Activated naive CD8-positive, alpha-beta T cell treated with anti-CD3 and anti-CD28 coated beads, Interleukin-2, amount 50 U/mL, for 24 hours (primary cell): Measurements from ENCODE around the gene SIPA1L3.
"Not testable (repeated sequence)": the region's sequence is repeated elsewhere in the genome, so short reads cannot be mapped to it uniquely, and the experiment has no call there.

Experiments
- ATAC-seq: fragments of 150-1000 bp; cut with Tn5 transposase; one replicate; pipeline ENCODE4 v1.10.0; 2021
- DNase-seq: peaks from one replicate; pipeline ENCODE4 v3.0.0; 2021
- H3K27ac Mint-ChIP-seq: one replicate; pipeline ENCODE4 v1.8.0; 2021; ENCODE audit warnings: mild to moderate bottlenecking, mixed read lengths
- H3K27me3 Mint-ChIP-seq: one replicate; pipeline ENCODE4 v1.8.0; 2021; ENCODE audit warnings: mixed read lengths
- H3K36me3 Mint-ChIP-seq: one replicate; pipeline ENCODE4 v1.8.0; 2021; ENCODE audit warnings: low read depth, mixed read lengths
- H3K4me1 Mint-ChIP-seq: one replicate; pipeline ENCODE4 v1.8.0; 2021; ENCODE audit warnings: mixed read lengths
- H3K4me3 Mint-ChIP-seq: one replicate; pipeline ENCODE4 v1.8.0; 2021; ENCODE audit warnings: mild to moderate bottlenecking, moderate library complexity, mixed read lengths
- H3K9me3 Mint-ChIP-seq: one replicate; pipeline ENCODE4 v1.8.0; 2021; ENCODE audit warnings: mixed read lengths

SIPA1L3 gene, protein sequence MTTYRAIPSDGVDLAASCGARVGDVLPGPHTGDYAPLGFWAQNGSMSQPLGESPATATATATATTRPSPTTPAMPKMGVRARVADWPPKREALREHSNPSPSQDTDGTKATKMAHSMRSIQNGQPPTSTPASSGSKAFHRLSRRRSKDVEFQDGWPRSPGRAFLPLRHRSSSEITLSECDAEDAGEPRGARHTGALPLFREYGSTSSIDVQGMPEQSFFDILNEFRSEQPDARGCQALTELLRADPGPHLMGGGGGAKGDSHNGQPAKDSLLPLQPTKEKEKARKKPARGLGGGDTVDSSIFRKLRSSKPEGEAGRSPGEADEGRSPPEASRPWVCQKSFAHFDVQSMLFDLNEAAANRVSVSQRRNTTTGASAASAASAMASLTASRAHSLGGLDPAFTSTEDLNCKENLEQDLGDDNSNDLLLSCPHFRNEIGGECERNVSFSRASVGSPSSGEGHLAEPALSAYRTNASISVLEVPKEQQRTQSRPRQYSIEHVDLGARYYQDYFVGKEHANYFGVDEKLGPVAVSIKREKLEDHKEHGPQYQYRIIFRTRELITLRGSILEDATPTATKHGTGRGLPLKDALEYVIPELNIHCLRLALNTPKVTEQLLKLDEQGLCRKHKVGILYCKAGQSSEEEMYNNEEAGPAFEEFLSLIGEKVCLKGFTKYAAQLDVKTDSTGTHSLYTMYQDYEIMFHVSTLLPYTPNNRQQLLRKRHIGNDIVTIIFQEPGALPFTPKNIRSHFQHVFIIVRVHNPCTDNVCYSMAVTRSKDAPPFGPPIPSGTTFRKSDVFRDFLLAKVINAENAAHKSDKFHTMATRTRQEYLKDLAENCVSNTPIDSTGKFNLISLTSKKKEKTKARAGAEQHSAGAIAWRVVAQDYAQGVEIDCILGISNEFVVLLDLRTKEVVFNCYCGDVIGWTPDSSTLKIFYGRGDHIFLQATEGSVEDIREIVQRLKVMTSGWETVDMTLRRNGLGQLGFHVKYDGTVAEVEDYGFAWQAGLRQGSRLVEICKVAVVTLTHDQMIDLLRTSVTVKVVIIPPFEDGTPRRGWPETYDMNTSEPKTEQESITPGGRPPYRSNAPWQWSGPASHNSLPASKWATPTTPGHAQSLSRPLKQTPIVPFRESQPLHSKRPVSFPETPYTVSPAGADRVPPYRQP (N-terminal part only)

DNA sequence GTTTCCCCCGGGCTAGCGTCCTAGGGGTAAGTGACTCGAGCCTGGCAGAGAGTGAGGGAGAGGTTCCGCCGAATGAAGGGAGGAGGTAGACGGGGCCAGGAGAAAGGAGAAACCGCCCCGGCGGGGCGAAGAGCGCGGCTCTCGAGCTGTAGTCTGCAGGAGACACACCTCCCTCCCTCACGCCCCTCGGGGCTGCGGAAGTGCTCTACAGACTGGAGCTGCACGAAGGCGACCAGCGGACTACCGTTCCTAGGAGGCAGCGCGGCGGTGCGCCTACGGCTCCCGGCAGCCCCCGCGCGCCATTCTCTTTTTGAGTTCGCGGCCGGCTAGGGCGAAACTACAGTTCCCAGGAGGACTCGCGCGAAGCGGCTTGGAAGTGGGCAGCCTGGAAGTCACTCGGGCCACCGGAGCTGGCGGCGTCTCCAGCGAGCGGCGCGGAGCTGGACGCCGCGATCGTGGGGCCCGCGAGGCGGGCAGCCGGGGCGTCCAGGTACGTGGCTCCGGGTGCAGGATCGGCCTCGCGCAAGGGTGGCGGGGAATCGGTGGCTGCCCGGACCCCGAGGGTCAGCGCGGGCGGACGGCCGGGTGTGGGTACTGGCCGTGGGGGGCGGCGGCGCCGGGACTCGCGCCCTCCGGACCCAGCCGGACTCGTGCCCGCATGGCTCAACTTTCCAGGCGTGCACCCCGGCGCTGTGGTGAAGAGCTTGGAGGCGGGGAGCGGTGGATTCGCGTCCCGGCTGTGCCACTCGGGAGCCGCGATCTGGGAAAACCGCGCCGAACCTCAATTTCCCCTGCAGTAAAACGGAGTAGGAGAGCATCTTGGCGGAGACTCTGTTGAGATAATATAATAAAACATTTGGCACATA is at the start of gene SIPA1L3:
TSS of gene SIPA1L3 (plus strand) at position 340 of the 866 bp plus-strand sequence. CDS start 174,358 bp downstream, outside the sequence.
- peak within 1 kb of the TSS; percentile 84 for H3K4me3 Mint-ChIP-seq
- peaks cover 30% of the 10 kb centered on the region for H3K4me1 Mint-ChIP-seq
- peak; percentile 90 for DNase-seq
- no peaks in the 10 kb centered on the region for H3K27me3 Mint-ChIP-seq
- no peaks in the 10 kb centered on the region for H3K36me3 Mint-ChIP-seq
- ATAC-seq, result peak; percentile 98
- peak within 1 kb of the TSS; percentile 83 for H3K27ac Mint-ChIP-seq
- H3K9me3 Mint-ChIP-seq, result no peaks in the 10 kb centered on the region

DNA sequence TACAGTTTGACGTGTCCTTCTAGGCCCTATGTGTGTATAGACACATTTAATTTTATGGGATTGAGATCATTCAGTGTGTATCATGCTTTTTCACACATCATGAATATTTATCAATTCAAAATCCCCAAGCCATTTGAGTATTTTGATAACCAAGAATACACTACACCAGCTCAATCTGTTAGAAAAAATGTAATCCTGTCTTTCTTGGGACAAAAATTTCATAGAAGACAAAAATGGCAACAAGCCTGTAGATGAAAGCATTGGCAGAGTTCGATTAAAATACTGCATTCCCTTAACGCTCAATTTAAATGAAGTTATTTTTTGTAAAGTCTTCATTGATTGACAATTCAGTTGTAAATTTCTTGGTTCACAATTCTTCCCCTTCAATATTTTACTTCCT is 42.5 kb upstream of the SIPA1L3 start:
- H3K36me3 Mint-ChIP-seq, result no peaks in the 10 kb centered on the region
- H3K27ac Mint-ChIP-seq, result no peak overlapping the region
- H3K4me1 Mint-ChIP-seq, result no peaks in the 10 kb centered on the region
- no peak overlapping the region for H3K4me3 Mint-ChIP-seq
- DNase-seq, result no peak
- H3K9me3 Mint-ChIP-seq, result no peaks in the 10 kb centered on the region
- ATAC-seq, result no peak
- H3K27me3 Mint-ChIP-seq, result peaks cover 2% of the 10 kb centered on the region

DNA sequence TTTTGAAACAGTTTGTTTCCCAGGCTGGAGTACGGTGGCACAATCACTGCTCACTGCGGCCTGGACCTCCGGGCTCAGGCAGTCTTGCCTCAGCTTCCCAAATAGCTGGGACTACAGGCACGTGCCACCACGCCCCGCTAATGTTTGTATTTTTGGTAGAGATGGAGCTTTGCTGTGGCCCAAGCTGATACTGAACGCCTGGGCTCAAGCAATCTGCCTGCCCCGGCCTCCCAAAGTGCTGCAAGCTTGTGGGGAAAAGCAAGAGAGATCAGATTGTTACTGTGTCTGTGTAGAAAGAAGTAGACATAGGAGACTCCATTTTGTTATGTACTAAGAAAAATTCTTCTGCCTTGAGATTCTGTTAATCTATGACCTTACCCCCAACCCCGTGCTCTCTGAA is 41.1 kb upstream of the SIPA1L3 start:
- H3K36me3 Mint-ChIP-seq, DNase-seq, H3K9me3 Mint-ChIP-seq, H3K27me3 Mint-ChIP-seq, H3K4me3 Mint-ChIP-seq, H3K4me1 Mint-ChIP-seq, H3K27ac Mint-ChIP-seq, ATAC-seq: not testable (repeated sequence)

DNA sequence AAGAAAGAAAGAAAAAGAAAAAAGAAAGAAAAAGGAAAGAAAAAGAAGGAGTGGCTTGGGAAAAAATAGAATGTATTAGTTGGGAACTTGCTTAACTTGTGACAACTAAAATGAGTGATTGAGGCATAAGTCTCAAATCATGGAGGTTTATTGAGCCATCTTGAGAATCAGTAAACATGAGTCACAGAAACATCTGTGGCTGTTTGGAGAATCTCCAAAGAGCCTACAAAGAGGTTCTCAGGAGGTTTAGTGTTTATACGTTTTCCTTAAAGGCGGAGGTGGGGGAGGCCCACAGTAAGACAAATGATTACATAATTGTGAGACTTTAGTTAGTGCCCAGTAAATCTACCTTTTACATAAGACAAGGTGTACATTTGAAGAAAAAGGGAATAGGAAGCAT is 39.2 kb upstream of the SIPA1L3 start:
- H3K4me1 Mint-ChIP-seq, result no peaks in the 10 kb centered on the region
- H3K27ac Mint-ChIP-seq, result no peak overlapping the region
- peaks cover 7% of the 10 kb centered on the region for H3K27me3 Mint-ChIP-seq

DNA sequence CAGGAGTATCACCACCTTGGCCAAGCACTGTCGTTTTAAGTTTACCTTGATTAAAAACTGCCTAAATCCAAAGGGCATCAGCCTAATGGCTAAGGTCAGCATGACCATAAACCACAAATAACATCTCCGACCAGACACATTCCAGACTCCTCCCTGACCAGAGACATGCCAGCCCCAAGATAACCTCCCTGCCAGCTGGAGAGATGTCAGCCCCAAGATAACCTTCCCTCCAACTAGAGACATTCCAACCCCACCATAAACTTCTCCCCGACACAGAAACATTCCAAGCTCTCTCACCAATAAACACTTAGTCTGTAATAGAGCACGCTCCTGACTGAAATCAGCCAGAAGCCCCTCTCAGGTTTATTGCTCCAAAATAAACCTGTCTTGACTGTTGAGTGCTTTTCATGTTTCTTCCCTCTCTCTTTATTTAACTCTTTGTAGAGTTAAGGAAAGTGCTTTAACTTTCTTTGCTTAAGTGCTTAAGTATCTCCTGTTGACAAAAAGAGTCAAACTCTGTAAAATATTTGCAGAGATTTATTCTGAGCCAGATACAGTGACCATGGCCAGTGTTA is 37.2 kb upstream of the SIPA1L3 start:
- Mint-ChIP-seq H3K4me1 (no peaks in the 10 kb centered on the region), H3K27me3 (peaks cover 7% of the 10 kb centered on the region), H3K4me3 (no peak overlapping the region), H3K36me3 (no peaks in the 10 kb centered on the region), H3K9me3 (peaks cover 6% of the 10 kb centered on the region), H3K27ac (no peak overlapping the region)
- DNase-seq (no peak), ATAC-seq (no peak)

More for the DNA sequence above, 39.2 kb upstream of the SIPA1L3 start:
- Mint-ChIP-seq H3K36me3 (no peaks in the 10 kb centered on the region), H3K9me3 (peaks cover 6% of the 10 kb centered on the region), H3K4me3 (no peak overlapping the region)
- ATAC-seq, result no peak
- DNase-seq, result no peak

DNA sequence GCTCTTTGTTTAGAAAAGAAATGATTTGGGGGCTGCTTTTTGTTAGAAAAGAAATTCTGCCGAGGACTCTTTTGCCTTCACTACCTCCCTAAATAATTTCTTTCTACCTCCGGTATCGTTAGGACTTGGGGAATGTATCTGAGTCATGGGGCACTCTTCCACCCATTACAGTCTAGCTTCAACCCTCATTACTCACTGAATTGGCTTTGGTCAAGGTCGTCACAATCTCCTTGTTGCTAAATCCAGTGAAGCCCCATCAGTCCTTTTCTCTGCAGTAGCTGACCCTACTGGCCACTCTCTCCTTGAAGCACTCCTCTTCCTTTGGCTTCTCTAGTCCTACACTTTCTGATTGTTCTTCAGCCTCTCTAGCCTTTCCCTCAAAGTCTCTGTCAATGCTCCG is 34.6 kb upstream of the SIPA1L3 start:
- Mint-ChIP-seq H3K9me3 (peaks cover 10% of the 10 kb centered on the region), H3K27ac (no peak overlapping the region), H3K4me1 (no peaks in the 10 kb centered on the region)

DNA sequence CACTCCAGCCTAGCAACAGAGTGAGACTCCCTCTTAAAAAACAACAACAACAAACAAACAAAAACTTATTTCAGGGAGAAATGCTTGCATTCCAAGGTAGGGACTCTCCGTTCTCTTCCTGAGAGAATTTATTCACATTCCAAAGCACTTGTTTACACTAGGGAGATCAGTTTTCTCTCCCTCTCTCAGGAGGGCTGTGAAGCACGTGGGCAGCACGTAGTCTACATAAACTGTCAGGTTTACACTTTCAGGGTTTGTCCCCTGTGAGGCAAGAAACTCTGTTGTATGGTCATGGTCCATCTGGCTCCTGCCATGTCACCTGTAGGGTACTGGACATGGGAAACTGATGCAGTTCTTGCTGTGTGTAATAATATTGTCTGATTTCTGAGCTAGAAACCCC is 32.2 kb upstream of the SIPA1L3 start:
- Mint-ChIP-seq H3K27me3 (peaks cover 6% of the 10 kb centered on the region), H3K4me1 (no peaks in the 10 kb centered on the region), H3K27ac (no peak overlapping the region), H3K36me3 (no peaks in the 10 kb centered on the region), H3K4me3 (no peak overlapping the region), H3K9me3 (peaks cover 12% of the 10 kb centered on the region)
- ATAC-seq (no peak), DNase-seq (no peak)

More for the DNA sequence above, 34.6 kb upstream of the SIPA1L3 start:
- no peak for DNase-seq
- H3K36me3 Mint-ChIP-seq, result no peaks in the 10 kb centered on the region
- no peak for ATAC-seq
- peaks cover 7% of the 10 kb centered on the region for H3K27me3 Mint-ChIP-seq
- H3K4me3 Mint-ChIP-seq, result no peak overlapping the region

DNA sequence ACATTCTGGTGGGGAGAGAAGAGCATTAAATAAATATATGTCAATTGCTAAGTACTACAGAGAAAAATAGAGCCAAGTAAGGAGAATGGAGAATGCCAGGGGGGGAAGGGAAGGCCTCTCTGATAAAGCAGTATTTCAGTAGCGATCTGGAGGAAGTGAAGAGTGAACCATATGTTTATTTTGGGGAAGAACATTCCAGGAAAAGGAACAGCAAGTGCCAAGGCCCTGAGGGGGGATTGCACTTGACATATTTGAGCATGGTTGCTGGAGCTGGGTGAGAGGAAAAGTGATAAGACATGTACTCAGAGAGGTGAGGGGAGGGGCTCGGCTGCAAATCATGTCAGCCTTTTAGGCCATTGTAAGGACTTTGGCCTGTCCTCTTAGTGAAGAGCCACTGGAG is 31.0 kb upstream of the SIPA1L3 start:
- no peak overlapping the region for H3K4me3 Mint-ChIP-seq
- no peaks in the 10 kb centered on the region for H3K36me3 Mint-ChIP-seq
- peaks cover 8% of the 10 kb centered on the region for H3K9me3 Mint-ChIP-seq
- H3K27me3 Mint-ChIP-seq, result peaks cover 2% of the 10 kb centered on the region
- no peaks in the 10 kb centered on the region for H3K4me1 Mint-ChIP-seq
- no peak for DNase-seq
- ATAC-seq, result no peak
- H3K27ac Mint-ChIP-seq, result no peak overlapping the region

DNA sequence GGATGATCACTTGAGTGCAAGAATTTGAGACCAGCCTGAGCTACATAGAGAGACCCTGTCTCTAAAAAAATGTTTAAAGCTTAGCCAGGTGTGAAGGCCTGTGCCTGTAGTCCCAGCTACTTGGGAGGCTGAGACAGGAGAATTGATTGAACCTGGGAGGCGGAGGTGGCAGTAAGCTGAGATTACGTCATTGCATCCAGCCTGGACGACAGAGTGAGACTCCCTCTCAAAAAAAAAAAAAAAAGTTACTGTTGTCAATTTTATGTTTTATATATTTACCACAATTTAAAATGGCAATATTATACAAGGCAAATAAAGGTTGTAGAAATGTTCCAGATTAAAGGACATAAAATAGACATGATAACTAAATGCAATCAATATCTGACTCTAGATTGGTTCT is 29.9 kb upstream of the SIPA1L3 start:
- Mint-ChIP-seq H3K36me3 (no peaks in the 10 kb centered on the region), H3K27ac (no peak overlapping the region), H3K4me1 (no peaks in the 10 kb centered on the region), H3K27me3 (peaks cover 2% of the 10 kb centered on the region), H3K4me3 (no peak overlapping the region), H3K9me3 (peaks cover 8% of the 10 kb centered on the region)
- DNase-seq (no peak), ATAC-seq (no peak)

DNA sequence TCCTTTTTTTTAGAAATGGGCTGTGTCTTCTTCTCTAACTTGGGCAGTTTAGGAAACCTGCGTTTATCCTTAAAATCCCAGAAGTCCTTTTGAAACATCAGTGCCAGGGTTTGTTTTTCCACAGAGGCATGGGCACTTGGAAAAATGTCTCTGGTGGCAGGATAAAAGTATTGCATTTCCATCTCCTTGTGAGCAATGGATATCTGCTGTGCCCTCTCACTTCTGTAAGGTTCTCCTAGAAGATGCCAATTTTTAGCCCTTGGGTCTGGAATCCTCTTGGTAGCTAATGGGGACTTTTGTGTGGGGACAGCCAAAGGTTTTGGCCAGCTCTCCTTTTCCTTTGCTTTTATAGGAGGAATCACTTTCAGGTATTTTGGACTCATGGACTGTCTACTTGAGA is 21.6 kb upstream of the SIPA1L3 start:
- DNase-seq, result no peak
- ATAC-seq, result no peak
- Mint-ChIP-seq H3K27ac (no peak overlapping the region), H3K27me3 (no peaks in the 10 kb centered on the region), H3K36me3 (no peaks in the 10 kb centered on the region), H3K4me3 (no peak overlapping the region), H3K9me3 (peaks cover 4% of the 10 kb centered on the region), H3K4me1 (no peaks in the 10 kb centered on the region)

DNA sequence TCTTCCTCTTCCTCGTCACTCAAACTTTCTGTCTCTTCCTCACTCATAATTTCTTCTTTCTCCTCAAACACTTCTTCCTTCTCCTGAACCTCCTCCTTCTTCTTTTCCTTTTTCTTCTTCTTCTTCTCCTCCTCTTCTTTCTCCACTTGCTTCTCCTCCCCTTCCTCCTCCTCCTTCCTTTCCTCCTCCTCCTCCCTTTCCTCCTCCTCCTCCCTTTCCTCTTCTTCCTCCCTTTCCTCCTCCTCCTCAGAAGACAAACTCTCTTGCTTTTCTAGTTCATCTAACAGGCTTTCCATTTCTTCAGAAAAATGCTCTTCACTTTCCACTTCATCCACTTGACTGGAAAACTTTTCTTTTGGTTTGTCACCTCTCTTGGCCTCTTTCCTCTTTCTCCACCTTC is 20.4 kb upstream of the SIPA1L3 start:
- H3K4me3 Mint-ChIP-seq, result no peak overlapping the region
- H3K36me3 Mint-ChIP-seq, result no peaks in the 10 kb centered on the region
- ATAC-seq, result no peak
- H3K27ac Mint-ChIP-seq, result no peak overlapping the region
- peaks cover 4% of the 10 kb centered on the region for H3K9me3 Mint-ChIP-seq
- H3K4me1 Mint-ChIP-seq, result no peaks in the 10 kb centered on the region
- no peak for DNase-seq
- H3K27me3 Mint-ChIP-seq, result peaks cover under 1% of the 10 kb centered on the region

DNA sequence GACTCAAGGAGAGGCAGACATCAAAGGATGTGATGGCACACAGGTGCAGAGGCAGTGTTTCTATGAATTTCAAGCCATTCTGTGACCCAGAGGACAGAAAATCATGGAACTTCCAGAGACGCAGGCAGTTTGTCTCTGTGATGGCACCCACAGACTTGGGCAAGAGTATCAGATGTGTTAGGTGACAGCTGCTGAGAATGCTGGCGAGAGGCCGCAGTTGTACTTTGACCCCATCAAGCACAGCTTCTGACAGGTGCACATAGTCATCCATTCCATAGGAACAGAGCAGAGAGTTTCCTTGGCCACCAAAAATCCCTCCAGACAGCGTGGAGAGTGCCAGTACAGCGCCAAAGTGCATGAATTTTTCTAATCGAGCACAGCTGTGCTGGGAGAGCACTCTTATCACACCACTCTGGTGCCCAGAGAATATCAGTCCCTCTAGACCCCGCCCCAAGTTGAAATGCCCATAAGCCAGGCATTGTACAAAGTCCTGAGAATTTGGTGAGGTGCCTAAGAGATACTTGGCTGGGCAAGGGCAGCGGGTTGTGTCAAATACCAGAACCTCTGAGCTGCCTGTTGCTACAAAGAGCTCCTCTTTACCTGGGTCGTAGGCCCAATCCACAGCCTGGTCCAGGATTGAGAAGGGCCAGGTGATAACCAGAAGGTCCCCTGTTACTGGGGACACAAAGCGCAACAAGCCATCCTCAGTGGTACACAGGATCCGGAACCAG is 13.0 kb upstream of the SIPA1L3 start:
- H3K27ac Mint-ChIP-seq, result no peak overlapping the region
- H3K27me3 Mint-ChIP-seq, result peaks cover 9% of the 10 kb centered on the region
- no peaks in the 10 kb centered on the region for H3K36me3 Mint-ChIP-seq
- DNase-seq (no peak), ATAC-seq (no peak)
- peaks cover 3% of the 10 kb centered on the region for H3K4me1 Mint-ChIP-seq
- no peaks in the 10 kb centered on the region for H3K9me3 Mint-ChIP-seq
- no peak overlapping the region for H3K4me3 Mint-ChIP-seq

DNA sequence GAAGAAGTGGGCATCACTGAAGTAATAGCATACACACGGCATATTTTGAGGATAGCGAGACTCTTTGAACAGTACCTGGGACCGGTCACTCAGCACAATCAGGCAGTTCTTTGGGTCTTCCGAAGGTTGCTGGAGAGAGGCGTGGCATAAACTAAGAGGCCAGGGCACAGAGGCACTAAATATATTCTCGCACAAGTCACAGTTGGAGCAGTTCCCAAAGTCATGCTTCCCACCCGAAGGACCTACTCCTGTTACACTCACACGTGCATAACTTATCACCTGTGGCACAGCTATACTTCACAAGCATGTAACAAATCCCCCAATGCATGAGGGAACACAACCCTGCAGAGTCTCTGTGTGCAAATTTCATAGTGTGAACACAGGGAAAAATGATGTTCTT is 10.8 kb upstream of the SIPA1L3 start:
- no peaks in the 10 kb centered on the region for H3K36me3 Mint-ChIP-seq
- H3K4me1 Mint-ChIP-seq, result peaks cover 3% of the 10 kb centered on the region
- H3K27me3 Mint-ChIP-seq, result peaks cover 9% of the 10 kb centered on the region
- no peak overlapping the region for H3K27ac Mint-ChIP-seq
- H3K4me3 Mint-ChIP-seq, result no peak overlapping the region
- ATAC-seq (no peak), DNase-seq (no peak)
- no peaks in the 10 kb centered on the region for H3K9me3 Mint-ChIP-seq
